HEK293 (cell line): ENCODE measurements around the gene TRIM40.

Source experiments
- CTCF ChIA-PET: fragments of 350-600 bp; formaldehyde crosslinking; extraction: SDS; loops from one replicate; lab custom pipeline; 2021; ENCODE audit warnings: antibody characterized with exemption; lab: Yijun Ruan, JAX
- POLR2A ChIA-PET: fragments of 300-600 bp; formaldehyde crosslinking; extraction: SDS; loops from one replicate; lab custom pipeline; 2020; ENCODE audit warnings: antibody characterized with exemption, inconsistent platforms; lab: Yijun Ruan, JAX
- H3K27ac ChIP-seq: fragments of 200-500 bp; sonication (Bioruptor generic); 2 replicates; pipeline ENCODE4 v1.5.1; 2014; ENCODE audit warnings: low read depth, low read length, control low read depth, inconsistent platforms; ENCODE audit errors: extremely low read depth
- H3K36me3 ChIP-seq, 2 experiments: fragments of 200-500 bp in 1 of 2; sonication (Bioruptor generic) in 1 of 2; 1 replicate in 1 of 2; 2 replicates in 1 of 2; pipeline ENCODE4 v1.5.1; 2014 to 2017; ENCODE audit warnings: inconsistent platforms in 2 of 2, low read length in 2 of 2; ENCODE audit not compliant: control insufficient read depth in 2 of 2, insufficient read depth in 1 of 2
- H3K4me1 ChIP-seq: fragments of 200-500 bp; sonication (Bioruptor generic); 2 replicates; pipeline ENCODE4 v1.5.1; 2014; ENCODE audit warnings: mild to moderate bottlenecking, low read length, inconsistent platforms; ENCODE audit not compliant: control insufficient read depth, insufficient read depth
- H3K4me3 ChIP-seq: 2 replicates; pipeline ENCODE4 v1.5.1; 2011; ENCODE audit warnings: low read depth, mild to moderate bottlenecking, control low read depth, low read length, moderate library complexity
- H3K9me3 ChIP-seq: fragments of 200-500 bp; sonication (Bioruptor generic); 2 replicates; pipeline ENCODE4 v1.5.1; 2014; ENCODE audit warnings: low read depth, low read length, inconsistent platforms; ENCODE audit not compliant: control insufficient read depth, insufficient read depth
- CTCF ChIP-seq: fragments of 450-650 bp; formaldehyde crosslinking; IDR thresholded peaks from 2 replicates; pipeline ENCODE4 v1.5.1; 2016; ENCODE audit warnings: missing biosample characterization, missing genetic modification characterization
- GLI2 ChIP-seq: fragments of 450-650 bp; formaldehyde crosslinking; IDR thresholded peaks from 2 replicates; pipeline ENCODE4; 2017; ENCODE audit warnings: missing biosample characterization, missing genetic modification characterization, low read depth, borderline replicate concordance
- HOXC10 ChIP-seq: sonication (generic); formaldehyde crosslinking; IDR thresholded peaks from 2 replicates; pipeline ENCODE4 v1.8.1; 2023; ENCODE audit warnings: mild to moderate bottlenecking, missing genetic modification reagents
- SCRT1 ChIP-seq: fragments of 450-650 bp; formaldehyde crosslinking; IDR thresholded peaks from 2 replicates; pipeline ENCODE4 v1.5.1; 2016; ENCODE audit warnings: missing biosample characterization, missing genetic modification characterization, borderline replicate concordance
- SCRT2 ChIP-seq: fragments of 450-650 bp; formaldehyde crosslinking; IDR thresholded peaks from 2 replicates; pipeline ENCODE4 v1.5.1; 2016; ENCODE audit warnings: missing biosample characterization, missing genetic modification characterization
- ZBTB11 ChIP-seq: fragments of 450-650 bp; formaldehyde crosslinking; conservative IDR thresholded peaks from 2 replicates; pipeline ENCODE4 v1.5.1; 2016; ENCODE audit warnings: low read depth, missing biosample characterization, missing genetic modification characterization
- ZNF148 ChIP-seq: fragments of 450-650 bp; formaldehyde crosslinking; IDR thresholded peaks from 2 replicates; pipeline ENCODE4 v1.5.0; 2017; ENCODE audit warnings: missing biosample characterization, missing genetic modification characterization, borderline replicate concordance
- ZNF169 ChIP-seq: fragments of 450-650 bp; formaldehyde crosslinking; IDR thresholded peaks from 2 replicates; pipeline ENCODE4 v1.5.1; 2016; ENCODE audit warnings: missing biosample characterization, missing genetic modification characterization
- ZNF350 ChIP-seq: fragments of 450-650 bp; formaldehyde crosslinking; IDR thresholded peaks from 2 replicates; pipeline ENCODE4 v1.5.0; 2017; ENCODE audit warnings: missing biosample characterization, mild to moderate bottlenecking, missing genetic modification characterization
- ZNF510 ChIP-seq: fragments of 450-650 bp; formaldehyde crosslinking; IDR thresholded peaks from 2 replicates; pipeline ENCODE4 v1.5.1; 2018; ENCODE audit warnings: mild to moderate bottlenecking, missing genetic modification characterization, missing biosample characterization; ENCODE audit not compliant: insufficient replicate concordance
- ZNF530 ChIP-seq: fragments of 450-650 bp; formaldehyde crosslinking; IDR thresholded peaks from 2 replicates; pipeline ENCODE4 v1.5.1; 2016; ENCODE audit warnings: low read depth, missing biosample characterization, missing genetic modification characterization
- ZNF645 ChIP-seq: fragments of 450-650 bp; formaldehyde crosslinking; IDR thresholded peaks from 2 replicates; pipeline ENCODE4; 2016; ENCODE audit warnings: missing biosample characterization, missing genetic modification characterization
- ZNF658 ChIP-seq: fragments of 450-650 bp; formaldehyde crosslinking; IDR thresholded peaks from 2 replicates; pipeline ENCODE4; 2016; ENCODE audit warnings: missing biosample characterization, missing genetic modification characterization
- ZNF670 ChIP-seq: fragments of 450-650 bp; formaldehyde crosslinking; IDR thresholded peaks from 2 replicates; pipeline ENCODE4 v1.5.1; 2016; ENCODE audit warnings: missing biosample characterization, missing genetic modification characterization, low read depth
- ZNF776 ChIP-seq: fragments of 450-650 bp; formaldehyde crosslinking; IDR thresholded peaks from 2 replicates; pipeline ENCODE4 v1.5.0; 2017; ENCODE audit warnings: missing biosample characterization, missing genetic modification characterization, borderline replicate concordance

Gene TRIM40

GRCh38 chr6:30160008-30160784 is 24.3 kb downstream of the TRIM40 start:
- H3K9me3 ChIP-seq, result no peaks in the 10 kb centered on the region
- ChIA-PET POLR2A (no interaction called here), CTCF (interaction anchor here (0.6 to 3.1 kb wide), 2 partner anchors 29 to 52 kb away, joined by 3 to 11 read pairs; no protein-coding TSS in a partner anchor)
- no peak overlapping the region for H3K4me3 ChIP-seq
- peaks cover 16% of the 10 kb centered on the region for H3K4me1 ChIP-seq
- H3K36me3 ChIP-seq, result no peaks in the 10 kb centered on the region
- H3K27ac ChIP-seq, result no peak overlapping the region
- no peak for TF ChIP-seq GLI2
- no peak for TF ChIP-seq ZNF510 (tag by site-specific recombination)
- TF ChIP-seq ZNF530 (tag by site-specific recombination), result no peak
- TF ChIP-seq CTCF (tag by site-specific recombination), result no peak
- TF ChIP-seq SCRT1 (tag by site-specific recombination), result peak; percentile 98
- no peak for TF ChIP-seq ZNF776 (tag by site-specific recombination)
- TF ChIP-seq ZNF148 (tag by site-specific recombination), result no peak
- TF ChIP-seq ZNF670, result no peak
- no peak for TF ChIP-seq ZBTB11 (tag by site-specific recombination)
- TF ChIP-seq ZNF169 (tag by site-specific recombination), result no peak
- TF ChIP-seq SCRT2, result peak; percentile 99
- TF ChIP-seq HOXC10, result no peak
- no peak for TF ChIP-seq ZNF658 (tag by site-specific recombination)
- TF ChIP-seq ZNF645 (tag by site-specific recombination), result no peak
- no peak for TF ChIP-seq ZNF350
